A549 (cell line): ENCODE data around the gene ACER1. TPM values are rescaled to one million over a fixed set of nuclear protein-coding genes. Genes with fewer than 3 reads are reported as not detected.
"Not testable (repeated sequence)": the region's sequence is repeated elsewhere in the genome, so short reads cannot be mapped to it uniquely, and the experiment has no call there.

ENCODE experiments used
- ATAC-seq, 2 experiments: fragments of 200-7000 bp in 1 of 2; fragments of >200 bp in 1 of 2; cut with Nextera tagmentation in 1 of 2; cut with Tn5 transposase in 1 of 2; 3 replicates each; pipeline versions ENCODE4 v1.8.0 to v1.9.1; 2018 to 2020; ENCODE audit warnings: mild to moderate bottlenecking in 1 of 2, moderate library complexity in 1 of 2
- CTCF ChIA-PET: fragments of 300-600 bp; sonication (Branson Sonifier 250); formaldehyde crosslinking; extraction: SDS; loops from one replicate; lab custom pipeline; 2021; ENCODE audit warnings: antibody characterized with exemption, inconsistent platforms; lab: Yijun Ruan, JAX
- POLR2A ChIA-PET: fragments of 350-600 bp; formaldehyde crosslinking; extraction: SDS; loops from one replicate; lab custom pipeline; 2021; ENCODE audit warnings: antibody characterized with exemption, inconsistent platforms; lab: Yijun Ruan, JAX
- DNase-seq, 2 experiments: peaks; one replicate each; pipeline versions ENCODE4 v3.0.0 to v3.0.0-alpha.2; 2011 to 2016; ENCODE audit warnings: low read depth in 1 of 2, low spot score in 1 of 2
- FAIRE-seq: peaks from 2 replicates; lab custom pipeline; 2011; peaks lifted over from hg19 to GRCh38; lab: Jason Lieb, UNC
- H3K27ac ChIP-seq, 2 experiments: fragments of >200 bp; sonication (Bioruptor Twin); formaldehyde crosslinking; 3 replicates each; pipeline ENCODE4 v1.5.1; 2016 to 2017
- H3K4me1 ChIP-seq: fragments of >200 bp; sonication (Bioruptor Twin); formaldehyde crosslinking; 3 replicates; pipeline ENCODE4 v1.6.1; 2016
- H3K4me2 ChIP-seq: fragments of >200 bp; sonication (Bioruptor Twin); formaldehyde crosslinking; 3 replicates; pipeline ENCODE4 v1.6.1; 2016
- H3K4me3 ChIP-seq: fragments of >200 bp; sonication (Bioruptor Twin); formaldehyde crosslinking; 3 replicates; pipeline ENCODE4 v1.5.1; 2016
- H3K9me3 ChIP-seq: fragments of >200 bp; sonication (Bioruptor Twin); formaldehyde crosslinking; 3 replicates; pipeline ENCODE4 v1.6.1; 2016
- BCL3 ChIP-seq: fragments of >200 bp; sonication (Bioruptor Twin); formaldehyde crosslinking; IDR thresholded peaks from 3 replicates; pipeline ENCODE4 v1.6.1; 2016
- CBX2 ChIP-seq: fragments of 200-600 bp; sonication (generic); IDR thresholded peaks from 2 replicates; pipeline ENCODE4 v1.6.1; 2016; ENCODE audit warnings: low read depth, mild to moderate bottlenecking, borderline replicate concordance
- CBX8 ChIP-seq: fragments of 200-600 bp; sonication (generic); IDR thresholded peaks from 2 replicates; pipeline ENCODE4 v1.6.1; 2016
- CTCF ChIP-seq: fragments of >200 bp; sonication (Bioruptor Twin); formaldehyde crosslinking; IDR thresholded peaks from 3 replicates; pipeline ENCODE4 v1.5.1; 2016
- FOSB ChIP-seq: fragments of 250-450 bp; sonication (Bioruptor Pico); IDR thresholded peaks from 2 replicates; pipeline ENCODE4 v1.5.0; 2020; ENCODE audit warnings: mild to moderate bottlenecking, moderate library complexity
- FOXS1 ChIP-seq: fragments of 250-450 bp; sonication (Bioruptor Pico); IDR thresholded peaks from 2 replicates; pipeline ENCODE4 v1.5.0; 2020; ENCODE audit warnings: mild to moderate bottlenecking, moderate library complexity
- HEYL ChIP-seq: fragments of 250-450 bp; sonication (Bioruptor Pico); IDR thresholded peaks from 2 replicates; pipeline ENCODE4 v1.8.0; 2021; ENCODE audit warnings: mild to moderate bottlenecking, moderate library complexity
- HOXB13 ChIP-seq: fragments of 250-450 bp; sonication (Bioruptor Pico); IDR thresholded peaks from 2 replicates; pipeline ENCODE4 v1.5.0; 2020; ENCODE audit warnings: low read depth, mild to moderate bottlenecking, moderate library complexity
- JUN ChIP-seq, 2 experiments: fragments of >200 bp; sonication (Bioruptor Twin); formaldehyde crosslinking; IDR thresholded peaks; 2 replicates in 1 of 2; 3 replicates in 1 of 2; pipeline ENCODE4 v1.6.1; 2016 to 2017
- MAZ ChIP-seq: fragments of 150-350 bp; IDR thresholded peaks from 2 replicates; pipeline ENCODE4 v1.6.1; 2014; ENCODE audit warnings: antibody characterized with exemption, low read depth, low read length, borderline replicate concordance
- PHF8 ChIP-seq: fragments of 200-600 bp; sonication (generic); IDR thresholded peaks from 2 replicates; pipeline ENCODE4 v1.6.1; 2016; ENCODE audit warnings: low read depth, mild to moderate bottlenecking, antibody characterized with exemption, moderate library complexity, borderline replicate concordance
- POLR2AphosphoS2 ChIP-seq: conservative IDR thresholded peaks from 2 replicates; pipeline ENCODE4 v1.6.1; 2012; ENCODE audit warnings: low read length, improper control_type of control experiment, inconsistent platforms
- RAD21 ChIP-seq, 2 experiments: fragments of >200 bp in 1 of 2; sonication (Bioruptor Twin) in 1 of 2; formaldehyde crosslinking in 1 of 2; IDR thresholded peaks in 1 of 2; conservative IDR thresholded peaks in 1 of 2; 2 replicates in 1 of 2; 3 replicates in 1 of 2; pipeline ENCODE4 v1.6.1; 2012 to 2018; ENCODE audit warnings: inconsistent platforms in 1 of 2
- RNF2 ChIP-seq: fragments of 200-600 bp; sonication (generic); IDR thresholded peaks from 2 replicates; pipeline ENCODE4 v1.6.1; 2016; ENCODE audit warnings: low read depth, mild to moderate bottlenecking, antibody characterized with exemption, moderate library complexity, borderline replicate concordance
- SMC3 ChIP-seq: fragments of >200 bp; sonication (Bioruptor Twin); formaldehyde crosslinking; IDR thresholded peaks from 3 replicates; pipeline ENCODE4 v1.6.1; 2018; ENCODE audit warnings: inconsistent platforms
- TP53 ChIP-seq: fragments of 250-450 bp; sonication (Bioruptor Pico); IDR thresholded peaks from 2 replicates; pipeline ENCODE4 v1.5.0; 2021; ENCODE audit warnings: mild to moderate bottlenecking, moderate library complexity
- ZC3H11A ChIP-seq: fragments of 450-650 bp; IDR thresholded peaks from 2 replicates; pipeline ENCODE4 v1.6.1; 2014; ENCODE audit warnings: antibody characterized with exemption, mild to moderate bottlenecking
- ZFP36 ChIP-seq: fragments of 450-650 bp; IDR thresholded peaks from 2 replicates; pipeline ENCODE4 v1.6.1; 2014; ENCODE audit warnings: borderline replicate concordance; ENCODE audit not compliant: partially characterized antibody
- WGBS: methylation state at CpG from one replicate; pipeline ENCODE4 v1.1.6; 2017; ENCODE audit errors: missing lambda C conversion rate; 5-methylcytosine and 5-hydroxymethylcytosine counted together
- polyA plus RNA-seq, 4 experiments: library from polyadenylated mRNA; depleted of rRNA in 3 of 4; stranded (reverse); fragments of >200 nt; fragmentation: RNase III in 1 of 4; extraction: RNeasy Plus Mini Kit Qiagen cat#74134 plus additional on column Dnase treatment in 1 of 4; gene quantifications; 2 replicates in 3 of 4; 3 replicates in 1 of 4; pipeline ENCODE4 v1.2.3, GENCODE V29; 2011 to 2017
- TF ChIP-seq, protein P1 (sequence below): fragments of 450-650 bp; IDR thresholded peaks from 2 replicates; pipeline ENCODE4 v1.6.1; 2014; ENCODE audit warnings: antibody characterized with exemption
- TF ChIP-seq, protein P2 (sequence below): fragments of 250-450 bp; sonication (Bioruptor Pico); IDR thresholded peaks from 2 replicates; pipeline ENCODE4 v1.5.0; 2021; ENCODE audit warnings: mild to moderate bottlenecking, moderate library complexity, borderline replicate concordance
- TF ChIP-seq, protein P3 (sequence below): fragments of 150-350 bp; IDR thresholded peaks from 2 replicates; pipeline ENCODE4 v1.6.1; 2014; ENCODE audit warnings: low read depth, mild to moderate bottlenecking, low read length

Gene ACER1
- polyA plus RNA-seq, 2 of the 4 experiments (the other 2 are of a cell fraction), result not detected

DNA sequence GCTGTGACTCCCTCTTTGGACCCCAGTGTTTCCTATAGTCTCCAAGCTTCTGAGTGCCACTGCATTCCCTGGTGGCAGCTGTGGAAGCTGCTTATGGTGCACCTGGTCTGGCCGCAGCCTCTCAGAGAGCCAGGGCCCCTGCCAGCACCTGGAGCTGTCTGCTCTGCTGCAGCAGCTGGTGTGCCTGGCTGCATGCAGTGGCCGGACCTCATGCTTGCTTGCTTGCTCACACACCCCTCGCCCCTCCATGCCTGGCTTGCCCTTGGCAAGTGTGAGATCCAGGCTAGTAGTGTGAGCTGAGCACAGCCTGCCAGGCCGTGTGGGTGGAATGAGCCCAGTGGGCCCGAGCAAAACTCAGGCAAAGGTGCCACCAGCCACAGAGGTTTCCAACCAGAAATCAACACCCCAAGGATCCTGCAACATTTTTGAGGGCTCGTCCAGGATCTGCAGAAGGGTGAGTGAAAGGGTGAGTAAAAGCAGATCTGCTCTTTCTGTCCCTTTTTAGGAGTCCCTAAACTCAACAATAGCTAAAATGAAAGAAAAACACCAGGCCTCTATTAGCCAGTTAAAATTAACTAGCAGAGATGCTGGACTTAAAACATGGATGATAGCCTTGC, 46.0 kb downstream of the ACER1 start (continued):
- no peak for TF ChIP-seq BCL3
- TF ChIP-seq MAZ, result no peak
- TF ChIP-seq POLR2AphosphoS2, result no peak
- TF ChIP-seq FOSB, result no peak

GRCh38 chr19:6286676-6287075, 46.7 kb downstream of the ACER1 start:
- TF ChIP-seq, protein P1, sequence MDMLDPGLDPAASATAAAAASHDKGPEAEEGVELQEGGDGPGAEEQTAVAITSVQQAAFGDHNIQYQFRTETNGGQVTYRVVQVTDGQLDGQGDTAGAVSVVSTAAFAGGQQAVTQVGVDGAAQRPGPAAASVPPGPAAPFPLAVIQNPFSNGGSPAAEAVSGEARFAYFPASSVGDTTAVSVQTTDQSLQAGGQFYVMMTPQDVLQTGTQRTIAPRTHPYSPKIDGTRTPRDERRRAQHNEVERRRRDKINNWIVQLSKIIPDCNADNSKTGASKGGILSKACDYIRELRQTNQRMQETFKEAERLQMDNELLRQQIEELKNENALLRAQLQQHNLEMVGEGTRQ, result no peak
- TF ChIP-seq ZFP36, result no peak
- TF ChIP-seq CBX2, result no peak
- no peak for TF ChIP-seq CBX8
- TF ChIP-seq ZC3H11A, result no peak
- TF ChIP-seq RNF2, result no peak
- no peak for TF ChIP-seq TP53 (CRISPR knock-in tag)
- TF ChIP-seq HOXB13 (CRISPR knock-in tag), result no peak
- no peak for TF ChIP-seq PHF8
- TF ChIP-seq, protein P2, sequence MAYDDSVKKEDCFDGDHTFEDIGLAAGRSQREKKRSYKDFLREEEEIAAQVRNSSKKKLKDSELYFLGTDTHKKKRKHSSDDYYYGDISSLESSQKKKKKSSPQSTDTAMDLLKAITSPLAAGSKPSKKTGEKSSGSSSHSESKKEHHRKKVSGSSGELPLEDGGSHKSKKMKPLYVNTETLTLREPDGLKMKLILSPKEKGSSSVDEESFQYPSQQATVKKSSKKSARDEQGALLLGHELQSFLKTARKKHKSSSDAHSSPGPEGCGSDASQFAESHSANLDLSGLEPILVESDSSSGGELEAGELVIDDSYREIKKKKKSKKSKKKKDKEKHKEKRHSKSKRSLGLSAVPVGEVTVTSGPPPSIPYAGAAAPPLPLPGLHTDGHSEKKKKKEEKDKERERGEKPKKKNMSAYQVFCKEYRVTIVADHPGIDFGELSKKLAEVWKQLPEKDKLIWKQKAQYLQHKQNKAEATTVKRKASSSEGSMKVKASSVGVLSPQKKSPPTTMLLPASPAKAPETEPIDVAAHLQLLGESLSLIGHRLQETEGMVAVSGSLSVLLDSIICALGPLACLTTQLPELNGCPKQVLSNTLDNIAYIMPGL (CRISPR knock-in tag), result no peak
- TF ChIP-seq CTCF, result no peak
- TF ChIP-seq FOXS1 (CRISPR knock-in tag), result no peak
- no peak for TF ChIP-seq SMC3
- TF ChIP-seq, protein P3, sequence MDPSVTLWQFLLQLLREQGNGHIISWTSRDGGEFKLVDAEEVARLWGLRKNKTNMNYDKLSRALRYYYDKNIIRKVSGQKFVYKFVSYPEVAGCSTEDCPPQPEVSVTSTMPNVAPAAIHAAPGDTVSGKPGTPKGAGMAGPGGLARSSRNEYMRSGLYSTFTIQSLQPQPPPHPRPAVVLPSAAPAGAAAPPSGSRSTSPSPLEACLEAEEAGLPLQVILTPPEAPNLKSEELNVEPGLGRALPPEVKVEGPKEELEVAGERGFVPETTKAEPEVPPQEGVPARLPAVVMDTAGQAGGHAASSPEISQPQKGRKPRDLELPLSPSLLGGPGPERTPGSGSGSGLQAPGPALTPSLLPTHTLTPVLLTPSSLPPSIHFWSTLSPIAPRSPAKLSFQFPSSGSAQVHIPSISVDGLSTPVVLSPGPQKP, result no peak
- TF ChIP-seq RAD21 (conservative IDR thresholded peaks at IDR 0.05 in 1 of 2, IDR thresholded peaks at IDR 0.05 in 1 of 2), result no peak
- no peak for TF ChIP-seq JUN (IDR thresholded peaks at IDR 0.05)
- TF ChIP-seq FOSB, result no peak
- TF ChIP-seq HEYL (CRISPR knock-in tag), result no peak
- TF ChIP-seq, all 56 proteins: peak for 0
- ChIA-PET POLR2A (no interaction called here), CTCF (interaction anchor here (0.9 to 1.6 kb wide), 7 partner anchors 12 to 299 kb away, joined by 3 to 5 read pairs (median 4); no protein-coding TSS in a partner anchor)
- 53% methylated on average over 2 of the region's 4 CpGs for WGBS
- Histone ChIP-seq H3K27ac (no peak overlapping the region), H3K4me2 (no peak overlapping the region), H3K4me1 (no peaks in the 10 kb centered on the region), H3K4me3 (no peak overlapping the region), H3K9me3 (peaks cover 8% of the 10 kb centered on the region; the same call in 2 of the 3 replicates)
- DNase-seq (peak in 1 of 2 experiments; percentile 13), FAIRE-seq (no peak), ATAC-seq (no peak)

- DNase-seq, FAIRE-seq, H3K4me3 ChIP-seq, H3K27ac ChIP-seq, H3K4me2 ChIP-seq, CTCF ChIA-PET, ATAC-seq, H3K9me3 ChIP-seq, POLR2A ChIA-PET: not testable (repeated sequence)
- WGBS, result 65% methylated on average over 6 of the region's 6 CpGs
- peaks cover 11% of the 10 kb centered on the region; the same call in 1 of the 3 replicates for H3K4me1 ChIP-seq
Observed at GRCh38 chr19:6282393-6282792, 51.0 kb downstream of the ACER1 start.
